GM12891 (cell line): ENCODE data around the gene SYNGAP1.
"Not testable (repeated sequence)": the region's sequence is repeated elsewhere in the genome, so short reads cannot be mapped to it uniquely, and the experiment has no call there.

Source experiments
- DNase-seq: peaks from one replicate; pipeline ENCODE4 v3.0.0; 2011; ENCODE audit warnings: low spot score; ENCODE audit not compliant: insufficient read length
- FAIRE-seq: peaks from 2 replicates; lab custom pipeline; 2011; peaks lifted over from hg19 to GRCh38; lab: Jason Lieb, UNC
- PAX5 ChIP-seq: IDR thresholded peaks from 2 replicates; pipeline ENCODE4 v1.6.1; 2011; ENCODE audit warnings: low read length, moderate library complexity, mild to moderate bottlenecking; ENCODE audit not compliant: insufficient read depth, severe bottlenecking
- POLR2A ChIP-seq: IDR thresholded peaks from 2 replicates; pipeline ENCODE4 v1.6.1; 2011; ENCODE audit warnings: low read depth, low read length, control low read depth
- POLR2AphosphoS5 ChIP-seq: IDR thresholded peaks from 2 replicates; pipeline ENCODE4 v1.6.1; 2011; ENCODE audit warnings: low read depth, low read length, control low read depth
- POU2F2 ChIP-seq: IDR thresholded peaks from 2 replicates; pipeline ENCODE4 v1.6.1; 2011; ENCODE audit warnings: low read depth, mild to moderate bottlenecking, control low read depth, low read length, moderate library complexity
- SPI1 ChIP-seq: IDR thresholded peaks from 2 replicates; pipeline ENCODE4 v1.6.1; 2011; ENCODE audit warnings: low read depth, low read length, control low read depth
- TAF1 ChIP-seq: IDR thresholded peaks from 2 replicates; pipeline ENCODE4 v1.6.1; 2011; ENCODE audit warnings: low read depth, low read length, control low read depth

The SYNGAP1 gene

DNA sequence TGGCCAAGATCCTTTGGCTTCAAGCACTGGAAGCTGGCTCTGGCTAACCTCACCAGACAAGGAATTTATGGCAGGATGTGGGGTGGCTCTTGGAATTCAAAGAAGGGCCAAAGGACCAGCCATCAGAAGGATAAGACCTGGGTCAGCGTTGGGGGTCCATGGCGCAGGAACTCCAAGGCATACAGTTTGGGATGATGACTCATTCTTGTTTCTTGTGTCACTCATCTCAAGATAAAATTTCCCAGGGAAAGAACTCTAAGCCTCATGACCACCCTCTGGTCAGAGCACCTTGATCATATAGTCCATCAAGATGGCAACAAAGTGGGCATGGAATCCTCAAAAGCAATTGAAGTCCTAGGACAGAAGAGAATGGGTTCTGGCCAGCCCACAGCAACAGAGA, 39.4 kb downstream of the SYNGAP1 start:
- no peak for TF ChIP-seq PAX5
- no peak for TF ChIP-seq TAF1
- TF ChIP-seq POLR2A, result no peak
- no peak for TF ChIP-seq POLR2AphosphoS5
- TF ChIP-seq POU2F2, result no peak
- no peak for TF ChIP-seq SPI1
- FAIRE-seq (no peak), DNase-seq (no peak)

DNA sequence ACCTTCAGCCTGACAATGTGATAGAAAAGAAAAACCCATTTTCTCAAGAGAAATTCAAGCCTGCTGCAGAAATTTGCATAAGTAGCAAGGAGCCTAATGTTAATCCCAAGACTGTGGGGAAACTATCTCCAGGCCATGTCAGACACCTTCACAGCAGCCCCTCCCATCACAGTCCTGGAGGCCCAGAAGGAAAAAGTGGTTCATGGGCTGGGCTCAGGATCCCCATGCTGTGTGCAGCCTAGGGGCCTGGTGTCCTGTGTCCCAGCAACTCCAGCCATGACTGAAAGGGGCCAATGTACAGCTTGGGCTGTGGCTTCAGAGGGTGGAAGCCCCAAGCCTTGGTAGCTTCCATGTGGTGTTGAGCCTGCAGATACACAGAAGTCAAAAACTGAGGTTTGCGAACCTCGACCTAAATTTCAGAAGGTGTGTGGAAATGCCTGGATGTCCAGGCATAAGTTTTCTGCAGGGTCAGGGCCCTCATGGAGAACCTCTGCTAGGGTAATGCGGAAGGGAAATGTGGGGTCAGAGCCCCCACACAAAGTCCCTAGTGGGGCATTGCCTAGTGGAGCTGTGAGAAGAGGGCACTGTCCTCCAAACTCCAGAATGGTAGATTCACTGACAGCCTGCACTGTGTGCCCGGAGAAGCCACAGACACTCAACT, 46.3 kb downstream of the SYNGAP1 start:
- TF ChIP-seq POU2F2 (no peak), SPI1 (no peak), PAX5 (no peak), TAF1 (no peak), POLR2A (no peak), POLR2AphosphoS5 (no peak)
- DNase-seq (no peak), FAIRE-seq (no peak)

DNA sequence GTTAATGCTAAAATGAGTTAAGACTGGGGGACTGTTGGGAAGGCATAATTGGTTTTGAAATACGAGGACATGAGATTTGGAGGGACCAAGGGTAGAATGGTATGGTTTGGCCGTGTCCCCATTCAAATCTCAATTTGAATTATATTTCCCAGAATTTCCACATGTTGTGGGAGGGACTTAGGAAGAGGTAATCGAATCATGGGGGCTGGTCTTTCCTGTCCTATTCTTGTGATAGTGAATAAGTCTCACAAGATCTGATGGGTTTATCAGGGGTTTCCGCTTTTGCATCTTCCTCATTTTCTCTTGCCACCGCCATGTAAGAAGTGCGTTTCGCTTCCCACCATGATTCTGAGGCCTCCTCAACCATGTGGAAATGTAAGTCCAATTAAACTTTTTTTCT, 47.2 kb downstream of the SYNGAP1 start:
- TF ChIP-seq TAF1, result no peak
- no peak for TF ChIP-seq SPI1
- no peak for TF ChIP-seq POLR2A
- no peak for TF ChIP-seq POU2F2
- TF ChIP-seq PAX5, result no peak
- TF ChIP-seq POLR2AphosphoS5, result no peak
- no peak for FAIRE-seq
- DNase-seq, result no peak

DNA sequence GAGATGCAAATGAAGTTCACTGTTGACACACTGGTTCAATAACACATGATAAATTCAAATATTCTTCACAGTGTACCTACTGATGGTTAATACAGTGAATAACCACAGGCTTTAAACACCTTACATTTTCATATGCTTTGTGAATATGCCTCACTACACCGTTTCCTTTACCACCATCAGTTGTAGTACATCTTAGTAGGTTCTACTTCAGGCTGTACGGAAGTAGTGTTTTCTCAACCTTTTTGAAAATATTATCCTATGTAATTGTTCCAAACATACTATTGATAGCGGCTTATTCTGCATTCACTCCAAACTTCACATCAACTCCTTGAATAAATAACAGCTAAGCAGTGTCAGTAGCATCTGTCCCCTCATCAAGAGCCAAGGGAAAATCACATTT, 49.8 kb downstream of the SYNGAP1 start:
- no peak for TF ChIP-seq TAF1
- no peak for TF ChIP-seq POLR2AphosphoS5
- no peak for TF ChIP-seq POU2F2
- no peak for TF ChIP-seq SPI1
- no peak for FAIRE-seq

DNA sequence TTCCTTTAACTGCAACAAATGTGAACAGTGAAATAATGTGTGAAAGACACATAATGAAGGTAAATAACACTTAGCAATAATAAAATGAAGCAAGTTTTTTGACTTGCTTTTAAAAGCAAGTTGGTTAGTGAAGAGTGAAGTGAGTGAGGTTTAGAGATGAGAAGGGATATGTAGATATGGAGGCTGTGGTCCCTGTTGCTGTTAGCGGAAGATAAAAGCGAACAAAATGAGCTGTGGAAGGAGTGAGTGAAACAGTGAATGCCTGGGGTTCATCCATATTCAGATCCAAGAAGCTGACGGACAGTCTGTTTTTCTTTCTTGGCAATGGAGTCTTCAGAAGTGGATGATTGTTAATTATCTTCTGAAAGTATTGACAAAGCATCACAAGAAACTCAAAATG, 58.0 kb downstream of the SYNGAP1 start:
- no peak for FAIRE-seq
- DNase-seq, result no peak
- TF ChIP-seq PAX5 (no peak), SPI1 (no peak), POU2F2 (no peak), POLR2AphosphoS5 (no peak), TAF1 (no peak), POLR2A (no peak)

More for the DNA sequence above, 49.8 kb downstream of the SYNGAP1 start:
- DNase-seq, result no peak

DNA sequence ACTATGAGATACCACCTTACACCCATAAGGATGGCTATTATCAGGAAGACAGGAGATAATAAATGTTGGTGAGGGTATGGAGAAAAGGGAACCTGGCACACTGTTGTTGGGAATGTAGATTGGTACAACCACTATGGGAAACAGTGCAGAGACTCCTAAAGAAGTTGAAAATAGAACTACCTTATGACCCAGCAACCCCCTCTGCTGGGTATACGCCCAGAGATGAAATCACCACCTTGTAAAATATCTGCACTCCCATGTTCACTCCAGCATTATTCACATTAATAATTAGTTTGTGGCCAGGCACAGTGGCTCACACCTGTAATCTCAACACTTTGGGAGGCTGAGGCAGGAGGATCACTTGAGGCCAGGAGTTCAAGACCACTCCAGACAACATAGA, 61.3 kb downstream of the SYNGAP1 start:
- DNase-seq (no peak), FAIRE-seq (no peak)
- no peak for TF ChIP-seq POLR2AphosphoS5
- TF ChIP-seq PAX5, result no peak
- no peak for TF ChIP-seq TAF1

DNA sequence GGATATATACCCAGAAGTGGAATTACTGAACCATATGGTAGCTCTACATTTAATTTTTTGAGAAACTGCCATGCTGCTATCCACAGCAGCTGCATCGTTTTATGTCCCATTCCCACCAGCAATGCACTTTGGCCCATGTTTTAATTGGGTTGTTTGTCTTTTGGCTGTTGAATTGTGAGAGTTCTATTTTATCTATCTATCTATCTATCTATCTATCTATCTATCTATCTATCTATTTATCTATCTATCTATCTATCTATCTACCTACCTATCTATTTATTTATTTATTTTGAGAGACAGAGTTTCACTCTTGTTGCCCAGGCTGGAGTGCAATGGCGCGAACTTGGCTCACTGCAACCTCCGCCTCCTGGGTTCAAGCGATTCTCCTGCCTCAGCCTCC, 62.8 kb downstream of the SYNGAP1 start:
- not testable (repeated sequence) for FAIRE-seq, DNase-seq

DNA sequence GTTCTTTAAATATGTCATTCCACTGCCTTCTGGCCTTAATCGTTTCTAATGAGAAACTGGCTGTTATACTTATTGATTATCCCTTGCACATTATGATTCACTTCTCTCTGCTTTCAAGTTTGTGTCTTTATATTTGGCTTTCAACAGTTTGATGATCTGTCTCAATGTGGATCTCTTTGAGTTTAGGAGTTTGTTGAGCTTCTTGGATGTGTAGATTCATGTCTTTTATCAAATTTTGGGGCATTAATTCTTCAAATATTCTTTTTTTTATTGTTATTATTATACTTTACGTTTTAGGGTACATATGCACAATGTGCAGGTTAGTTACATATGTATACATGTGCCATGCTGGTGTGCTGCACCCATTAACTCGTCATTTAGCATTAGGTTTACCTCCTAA, 63.8 kb downstream of the SYNGAP1 start:
- no peak for FAIRE-seq
- no peak for DNase-seq
- TF ChIP-seq POU2F2, result no peak
- no peak for TF ChIP-seq POLR2AphosphoS5
- no peak for TF ChIP-seq PAX5
- TF ChIP-seq SPI1, result no peak
- no peak for TF ChIP-seq POLR2A

DNA sequence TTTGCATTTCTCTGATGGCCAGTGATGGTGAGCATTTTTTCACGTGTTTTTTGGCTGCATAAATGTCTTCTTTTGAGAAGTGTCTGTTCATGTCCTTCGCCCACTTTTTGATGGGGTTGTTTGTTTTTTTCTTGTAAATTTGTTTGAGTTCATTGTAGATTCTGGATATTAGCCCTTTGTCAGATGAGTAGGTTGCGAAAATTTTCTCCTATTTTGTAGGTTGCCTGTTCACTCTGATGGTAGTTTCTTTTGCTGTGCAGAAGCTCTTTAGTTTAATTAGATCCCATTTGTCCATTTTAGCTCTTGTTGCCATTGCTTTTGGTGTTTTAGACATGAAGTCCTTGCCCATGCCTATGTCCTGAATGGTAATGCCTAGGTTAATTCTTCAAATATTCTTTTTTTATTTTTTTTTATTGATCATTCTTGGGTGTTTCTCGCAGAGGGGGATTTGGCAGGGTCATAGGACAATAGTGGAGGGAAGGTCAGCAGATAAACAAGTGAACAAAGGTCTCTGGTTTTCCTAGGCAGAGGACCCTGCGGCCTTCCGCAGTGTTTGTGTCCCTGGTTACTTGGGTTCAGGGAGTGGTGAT, 64.9 kb downstream of the SYNGAP1 start:
- FAIRE-seq, DNase-seq: not testable (repeated sequence)

DNA sequence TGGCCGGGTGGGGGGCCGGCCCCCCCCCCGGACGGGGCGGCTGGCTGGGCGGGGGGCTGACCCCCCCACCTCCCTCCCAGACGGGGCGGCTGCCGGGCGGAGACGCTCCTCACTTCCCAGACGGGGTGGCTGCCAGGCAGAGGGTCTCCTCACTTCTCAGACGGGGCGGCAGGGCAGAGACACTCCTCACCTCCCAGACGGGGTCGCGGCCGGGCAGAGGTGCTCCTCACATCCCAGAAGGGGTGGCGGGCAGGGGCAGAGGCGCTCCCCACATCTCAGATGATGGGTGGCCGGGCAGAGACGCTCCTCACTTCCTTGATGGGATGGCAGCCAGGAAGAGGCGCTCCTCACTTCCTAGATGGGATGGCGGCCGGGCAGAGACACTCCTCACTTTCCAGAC, 65.8 kb downstream of the SYNGAP1 start:
- not testable (repeated sequence) for FAIRE-seq, DNase-seq

DNA sequence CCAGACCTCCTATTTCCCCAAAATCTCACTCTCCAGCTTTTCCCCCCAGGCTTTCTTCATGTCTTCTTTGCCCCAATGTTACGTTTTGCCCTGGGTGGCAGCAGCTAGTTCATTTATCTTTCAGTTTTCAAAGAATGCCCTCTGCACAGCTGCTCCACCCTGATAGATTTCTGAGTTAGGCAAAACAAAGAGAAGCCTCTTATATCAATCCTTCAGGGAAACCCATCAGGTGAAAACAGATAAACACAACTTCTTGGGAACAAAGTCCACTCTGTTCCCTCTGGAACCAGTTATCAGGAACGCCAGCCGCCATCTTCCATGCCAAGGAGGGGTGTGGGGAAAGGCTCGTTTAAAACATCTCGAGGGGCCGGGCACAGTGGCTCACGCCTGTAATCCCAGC, 68.5 kb downstream of the SYNGAP1 start:
- TF ChIP-seq POLR2A, result no peak
- TF ChIP-seq SPI1, result no peak
- no peak for TF ChIP-seq POLR2AphosphoS5
- no peak for TF ChIP-seq POU2F2
- no peak for TF ChIP-seq TAF1
- no peak for TF ChIP-seq PAX5
- FAIRE-seq, result no peak
- no peak for DNase-seq
